Measurements from ENCODE around the gene NUTM2D.
"Not testable (repeated sequence)": the region's sequence is repeated elsewhere in the genome, so short reads cannot be mapped to it uniquely, and the experiment has no call there.

- TF ChIP-seq EZH2phosphoT487 (IDR thresholded peaks at IDR 0.05; ENCODE audit: borderline replicate concordance, low read length); CTCF (conservative IDR thresholded peaks at IDR 0.05; ENCODE audit: low read depth, low read length): not testable (repeated sequence)
Observed at GRCh38 chr10:87374091-87374490, 16.5 kb downstream of the NUTM2D start.

Data from PC-3 (cell line).